ENCODE results near the gene KCTD12. TPM values are rescaled to one million over a fixed set of nuclear protein-coding genes. Genes with fewer than 3 reads are reported as not detected.

KCTD12 gene
- total RNA-seq, 4 donors from 2014 or later = 91.5 to 376 (median 127) TPM

DNA sequence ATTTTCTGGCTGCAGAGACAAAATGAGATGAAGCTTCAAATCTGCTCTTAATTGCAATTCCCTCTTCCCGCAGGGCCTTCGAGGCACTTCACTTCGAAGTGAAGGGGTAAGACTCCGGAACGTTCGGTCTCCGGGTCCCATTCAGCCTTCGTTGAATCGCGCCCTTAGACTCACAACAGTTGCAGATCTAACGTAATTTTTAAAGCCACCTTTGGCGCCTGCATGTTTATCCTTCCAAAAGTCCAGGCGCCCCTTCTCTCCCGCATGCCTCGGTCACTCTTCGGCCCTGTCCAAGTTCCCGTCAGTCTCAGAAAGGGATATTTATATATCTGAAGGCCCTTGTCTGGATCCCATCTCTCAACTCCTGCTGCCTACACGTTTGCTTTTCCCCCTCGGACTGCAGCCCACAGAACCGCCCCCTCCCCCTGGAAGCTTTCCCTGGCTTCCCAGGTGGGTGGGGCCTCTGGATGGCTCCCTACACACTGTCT, 915 bp upstream of the KCTD12 start:
- TF ChIP-seq CTCF (IDR thresholded peaks at IDR 0.05) (no peak), POLR2A (IDR thresholded peaks at IDR 0.05) (no peak)
- intact Hi-C loops (cut with DNase I; ENCODE audit: low total_unique reads) = no loop called here
- DNase-seq = peak; percentile 23 to 31

GRCh38 chr13:76886005-76886291, 257 bp downstream of the KCTD12 start:
- peak in 1 of 2 donors; percentile 35 for DNase-seq
- TF ChIP-seq CTCF (IDR thresholded peaks at IDR 0.05) = no peak
- no peak for TF ChIP-seq POLR2A (IDR thresholded peaks at IDR 0.05)
- Histone ChIP-seq H3K4me3 (peak overlapping the region; percentile 66 to 88), H3K27me3 (no peaks in the 10 kb centered on the region), H3K36me3 (no peaks in the 10 kb centered on the region), H3K9me3 (no peaks in the 10 kb centered on the region), H3K4me1 (peaks cover 0 to 11% of the 10 kb centered on the region in 2 donors), H3K27ac (peak overlapping the region; percentile 94 to 95)
- intact Hi-C loops (cut with DNase I; ENCODE audit: low total_unique reads) = no loop called here

More for the DNA sequence above, 915 bp upstream of the KCTD12 start:
- Histone ChIP-seq H3K4me1 (peaks cover 0 to 11% of the 10 kb centered on the region in 2 donors), H3K27ac (peak overlapping the region; percentile 94 to 95), H3K4me3 (peak overlapping the region; percentile 66 to 88), H3K36me3 (no peaks in the 10 kb centered on the region), H3K27me3 (no peaks in the 10 kb centered on the region), H3K9me3 (no peaks in the 10 kb centered on the region)

DNA sequence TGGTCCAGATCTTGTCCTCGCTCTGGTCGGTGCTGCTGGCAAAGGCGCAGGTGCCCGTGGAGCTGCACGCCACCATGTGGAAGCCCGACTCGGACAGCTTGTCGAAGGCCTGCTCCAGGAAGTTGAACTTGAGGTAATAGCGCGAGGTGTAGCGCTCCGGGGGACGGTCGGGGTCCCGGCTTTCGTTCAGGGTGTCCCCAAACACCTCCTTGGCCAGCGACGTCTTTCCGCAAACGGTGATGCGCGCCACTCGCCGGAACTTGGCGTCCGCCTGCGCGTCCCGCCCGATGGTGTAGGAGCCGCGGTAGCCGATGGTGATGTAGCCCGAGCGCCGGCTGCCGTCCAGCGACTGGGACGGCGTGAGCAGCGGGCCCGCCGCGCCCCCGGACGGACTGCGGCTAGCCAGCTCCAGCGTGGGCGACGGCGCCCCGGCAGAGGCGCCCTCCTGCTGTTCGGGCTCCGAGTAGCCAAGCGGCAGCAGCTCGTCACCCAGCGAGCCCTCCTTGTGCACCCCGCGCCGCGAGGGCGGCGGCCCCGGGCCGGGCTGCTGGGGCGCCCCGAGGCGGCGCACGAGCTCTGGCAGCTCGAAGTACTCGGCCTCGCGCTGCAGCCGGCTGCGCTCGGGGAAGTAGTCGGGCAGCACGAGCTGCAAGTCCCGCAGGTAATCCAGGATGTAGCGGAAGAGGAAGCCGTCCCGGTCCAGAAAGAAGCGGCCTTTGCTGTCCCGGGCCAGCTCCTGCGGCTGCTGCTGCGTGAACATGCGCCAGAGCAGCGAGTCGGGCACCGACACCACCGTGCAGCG, 801 bp downstream of the KCTD12 start:
- Histone ChIP-seq H3K4me3 (peak overlapping the region; percentile 66 to 88), H3K4me1 (peaks cover 0 to 11% of the 10 kb centered on the region in 2 donors), H3K9me3 (no peaks in the 10 kb centered on the region), H3K36me3 (no peaks in the 10 kb centered on the region), H3K27ac (peak overlapping the region; percentile 94 to 95), H3K27me3 (no peaks in the 10 kb centered on the region)
- intact Hi-C loops (cut with DNase I; ENCODE audit: low total_unique reads) = no loop called here
- peak; percentile 74 to 77 for DNase-seq
- TF ChIP-seq CTCF (IDR thresholded peaks at IDR 0.05) = peak; percentile 31 to 52 (median 39)
- peak in 1 of 2 donors; percentile 23 for TF ChIP-seq POLR2A (IDR thresholded peaks at IDR 0.05)

DNA sequence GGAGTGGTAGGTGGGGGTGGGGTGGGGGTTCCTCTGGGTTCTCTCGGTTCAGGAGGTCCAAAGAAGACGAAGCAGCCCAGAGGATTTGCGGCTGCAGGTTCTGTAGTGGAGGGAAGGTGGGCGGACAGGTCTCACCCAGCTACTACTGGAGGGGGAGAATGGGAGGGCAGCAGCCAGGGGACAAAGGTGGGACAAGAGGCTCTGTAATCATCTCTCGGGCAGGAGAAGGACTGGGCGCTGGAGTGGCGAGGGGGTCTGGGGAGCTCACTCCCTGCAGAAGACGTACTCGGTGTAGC, 1.4 kb downstream of the KCTD12 start:
- no peaks in the 10 kb centered on the region for H3K9me3 ChIP-seq
- no peaks in the 10 kb centered on the region for H3K27me3 ChIP-seq
- no peak for TF ChIP-seq CTCF (IDR thresholded peaks at IDR 0.05)
- peak overlapping the region; percentile 66 to 88 for H3K4me3 ChIP-seq
- H3K27ac ChIP-seq = peak overlapping the region; percentile 94 to 95
- intact Hi-C loops (cut with DNase I; ENCODE audit: low total_unique reads) = no loop called here
- peaks cover 0 to 11% of the 10 kb centered on the region in 2 donors for H3K4me1 ChIP-seq
- H3K36me3 ChIP-seq = no peaks in the 10 kb centered on the region
- DNase-seq = no peak

GRCh38 chr13:76884186-76884906, 1.9 kb downstream of the KCTD12 start:
- no peak for TF ChIP-seq POLR2A (IDR thresholded peaks at IDR 0.05)
- peak in 3 of 4 experiments; percentile 4 to 62 (median 17) for TF ChIP-seq CTCF (IDR thresholded peaks at IDR 0.05)
- Histone ChIP-seq H3K9me3 (no peaks in the 10 kb centered on the region), H3K4me1 (peaks cover 0 to 11% of the 10 kb centered on the region in 2 donors), H3K36me3 (no peaks in the 10 kb centered on the region), H3K27me3 (no peaks in the 10 kb centered on the region), H3K27ac (peak overlapping the region; percentile 94 to 95), H3K4me3 (peak overlapping the region; percentile 66 to 88)
- DNase-seq = peak; percentile 38 to 50
- intact Hi-C loops (cut with DNase I; ENCODE audit: low total_unique reads) = no loop called here

Data from uterus (tissue), 4 donors.